GM23338 (cell line): ENCODE data around the gene COBLL1. TPM values are rescaled to one million over a fixed set of nuclear protein-coding genes. Genes with fewer than 3 reads are reported as not detected.

ENCODE experiments used
- ATAC-seq: fragments of 200-7000 bp; cut with Tn5 transposase; 3 replicates; pipeline ENCODE4 v1.9.1; 2020
- DNase-seq: peaks from one replicate; pipeline ENCODE4 v3.0.0-alpha.2; 2015; ENCODE audit warnings: low spot score
- H2AFZ ChIP-seq: fragments of 200-600 bp; sonication (generic); 2 replicates; pipeline ENCODE4 v1.8.0; 2016; ENCODE audit warnings: antibody characterized with exemption, mild to moderate bottlenecking, moderate library complexity
- H3F3A ChIP-seq: fragments of 200-600 bp; sonication (generic); replicated peaks from 2 replicates; pipeline ENCODE4 v1.8.0; 2017; ENCODE audit warnings: antibody characterized with exemption, mixed run types, low read depth
- H3K27ac ChIP-seq: fragments of 200-600 bp; sonication (generic); 2 replicates; pipeline ENCODE4 v1.6.1; 2016; ENCODE audit warnings: low read depth
- H3K27me3 ChIP-seq: fragments of 200-600 bp; sonication (generic); 2 replicates; pipeline ENCODE4 v1.8.0; 2016; ENCODE audit warnings: mild to moderate bottlenecking, mixed run types, moderate library complexity; ENCODE audit not compliant: insufficient read depth
- H3K36me3 ChIP-seq: fragments of 200-600 bp; sonication (generic); 2 replicates; pipeline ENCODE4 v1.8.0; 2016; ENCODE audit warnings: mild to moderate bottlenecking; ENCODE audit not compliant: insufficient read depth
- H3K4me1 ChIP-seq: fragments of 200-600 bp; sonication (generic); 2 replicates; pipeline ENCODE4 v1.8.0; 2016; ENCODE audit warnings: mild to moderate bottlenecking, moderate library complexity; ENCODE audit not compliant: insufficient read depth
- H3K4me2 ChIP-seq: fragments of 200-600 bp; sonication (generic); 2 replicates; pipeline ENCODE4 v1.7.1; 2017; ENCODE audit warnings: mixed run types
- H3K4me3 ChIP-seq: fragments of 200-600 bp; sonication (generic); 2 replicates; pipeline ENCODE4 v1.6.1; 2016; ENCODE audit warnings: mixed run types
- H3K79me2 ChIP-seq: fragments of 200-600 bp; sonication (generic); replicated peaks from 2 replicates; pipeline ENCODE4 v1.8.0; 2017; ENCODE audit warnings: mild to moderate bottlenecking; ENCODE audit not compliant: insufficient read depth
- H3K9me2 ChIP-seq: fragments of 200-600 bp; sonication (generic); 2 replicates; pipeline ENCODE4 v1.8.0; 2017; ENCODE audit not compliant: insufficient read depth
- H4K20me1 ChIP-seq: fragments of 200-600 bp; sonication (generic); replicated peaks from 2 replicates; pipeline ENCODE4 v1.8.0; 2017; ENCODE audit warnings: mild to moderate bottlenecking; ENCODE audit not compliant: insufficient read depth
- H3K27ac Mint-ChIP-seq: 2 replicates; pipeline ENCODE4 v1.8.0; 2020; ENCODE audit warnings: inconsistent platforms, mild to moderate bottlenecking, moderate library complexity, mixed read lengths
- H3K27me3 Mint-ChIP-seq: 3 replicates; pipeline ENCODE4 v1.8.0; 2022; ENCODE audit warnings: low read depth, mild to moderate bottlenecking, moderate library complexity, mixed read lengths, inconsistent platforms; ENCODE audit not compliant: insufficient read depth, poor library complexity
- H3K36me3 Mint-ChIP-seq: 3 replicates; pipeline ENCODE4 v1.8.0; 2021; ENCODE audit warnings: low read depth, mild to moderate bottlenecking, inconsistent platforms, moderate library complexity, mixed read lengths
- H3K4me1 Mint-ChIP-seq: 3 replicates; pipeline ENCODE4 v1.8.0; 2020; ENCODE audit warnings: mild to moderate bottlenecking, inconsistent platforms, mixed read lengths
- H3K4me3 Mint-ChIP-seq: 3 replicates; pipeline ENCODE4 v1.8.0; 2021; ENCODE audit warnings: moderate library complexity, mild to moderate bottlenecking, inconsistent platforms, mixed read lengths
- H3K9me3 Mint-ChIP-seq: 3 replicates; pipeline ENCODE4 v1.8.0; 2020; ENCODE audit warnings: moderate library complexity, mild to moderate bottlenecking, inconsistent platforms, mixed read lengths
- CREB1 ChIP-seq: fragments of 250-450 bp; sonication (Bioruptor Pico); IDR thresholded peaks from 2 replicates; pipeline ENCODE4 v1.5.0; 2020; ENCODE audit warnings: low read depth, mild to moderate bottlenecking, moderate library complexity
- ETS1 ChIP-seq: IDR thresholded peaks from 2 replicates; pipeline ENCODE4 v1.6.1; 2016; ENCODE audit warnings: antibody characterized with exemption
- EZH2 ChIP-seq: fragments of 200-600 bp; sonication (generic); IDR thresholded peaks from one replicate; pipeline ENCODE4 v1.8.0; 2017; ENCODE audit warnings: antibody characterized with exemption, mild to moderate bottlenecking, low read depth; ENCODE audit not compliant: unreplicated experiment
- EZH2phosphoT487 ChIP-seq: fragments of 200-600 bp; sonication (generic); IDR thresholded peaks from one replicate; pipeline ENCODE4 v1.8.1; 2018; ENCODE audit warnings: antibody characterized with exemption; ENCODE audit not compliant: unreplicated experiment
- JUNB ChIP-seq: IDR thresholded peaks from one replicate; pipeline ENCODE4 v1.6.1; 2016; ENCODE audit warnings: antibody characterized with exemption; ENCODE audit not compliant: unreplicated experiment
- NANOG ChIP-seq: IDR thresholded peaks from 2 replicates; pipeline ENCODE4 v1.6.1; 2016; ENCODE audit warnings: antibody characterized with exemption, borderline replicate concordance
- POLR2AphosphoS5 ChIP-seq: IDR thresholded peaks from 2 replicates; pipeline ENCODE4 v1.6.1; 2016; ENCODE audit warnings: antibody characterized with exemption, low read depth
- REST ChIP-seq: IDR thresholded peaks from one replicate; pipeline ENCODE4 v1.6.1; 2018; ENCODE audit warnings: antibody characterized with exemption; ENCODE audit not compliant: unreplicated experiment
- STAT1 ChIP-seq: IDR thresholded peaks from one replicate; pipeline ENCODE4 v1.6.1; 2016; ENCODE audit warnings: antibody characterized with exemption; ENCODE audit not compliant: unreplicated experiment
- ZNF114 ChIP-seq: fragments of 250-450 bp; sonication (Bioruptor Pico); IDR thresholded peaks from 2 replicates; pipeline ENCODE4 v1.5.0; 2020; ENCODE audit warnings: mild to moderate bottlenecking, moderate library complexity
- ZNF331 ChIP-seq: fragments of 250-450 bp; sonication (Bioruptor Pico); IDR thresholded peaks from 2 replicates; pipeline ENCODE4 v1.5.0; 2020; ENCODE audit warnings: low read depth, mild to moderate bottlenecking, moderate library complexity
- polyA plus RNA-seq: library from polyadenylated mRNA; unstranded; fragments of >200 nt; fragmentation: Nextera tagmentation; extraction: Ambion mirVana; gene quantifications from 2 replicates; pipeline ENCODE4 v1.2.1, GENCODE V29; 2016
- total RNA-seq: library from RNA; depleted of rRNA; stranded (reverse); fragments of >200 nt; shearing (Covaris generic); gene quantifications from 2 replicates; pipeline ENCODE4 v1.2.3, GENCODE V29; 2014
- TF ChIP-seq, protein P1 (sequence below), 2 experiments: fragments of 200-600 bp in 1 of 2; sonication (generic) in 1 of 2; conservative IDR thresholded peaks; 2 replicates each; pipeline versions ENCODE4 v1.5.1 to v1.6.1; 2016 to 2017; ENCODE audit warnings: antibody characterized with exemption in 2 of 2, low read depth in 2 of 2, mild to moderate bottlenecking in 2 of 2, moderate library complexity in 1 of 2
- TF ChIP-seq, protein P2 (sequence below): fragments of 250-450 bp; sonication (Bioruptor Pico); IDR thresholded peaks from 2 replicates; pipeline ENCODE4 v1.5.0; 2020; ENCODE audit warnings: mild to moderate bottlenecking, moderate library complexity

Gene COBLL1
- total and polyA plus RNA-seq, 2 experiments from 2014 or later = 2.9 to 7.4 TPM

DNA sequence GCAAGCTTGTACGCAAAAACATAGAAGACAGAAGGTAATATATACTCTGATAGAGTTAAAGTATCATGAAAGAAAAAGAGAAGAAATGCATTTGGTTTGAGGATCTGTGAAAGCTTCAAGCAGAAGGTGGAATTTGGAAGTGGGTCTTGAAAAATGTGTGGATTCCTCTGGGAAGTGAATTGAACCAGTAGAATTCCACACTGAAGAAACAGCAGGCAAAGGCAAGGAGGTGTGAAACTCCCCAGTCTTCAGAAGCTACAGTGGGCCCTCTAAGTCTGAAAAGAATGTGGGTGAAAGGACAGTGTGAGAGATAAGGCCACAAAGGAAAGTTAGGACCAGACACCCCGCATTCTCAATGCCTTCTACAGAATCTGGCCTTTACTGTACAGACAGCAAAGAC lies 25.6 kb downstream of the COBLL1 start:
- 0 out of 2 replicates have a peak, but pooled peaks cover 3% of the 10 kb centered on the region for H4K20me1 ChIP-seq
- no peak for DNase-seq
- H3K36me3 Mint-ChIP-seq = no peaks in the 10 kb centered on the region

More for the DNA sequence above, 25.6 kb downstream of the COBLL1 start:
- H2AFZ ChIP-seq = no peak overlapping the region
- H3K4me2 ChIP-seq = no peak overlapping the region
- no peak overlapping the region for H3K4me3 ChIP-seq
- no peaks in the 10 kb centered on the region for H3K4me1 ChIP-seq
- Mint-ChIP-seq H3K9me3 (no peaks in the 10 kb centered on the region), H3K4me1 (no peaks in the 10 kb centered on the region), H3K27ac (no peak overlapping the region), H3K27me3 (peaks cover 1% of the 10 kb centered on the region), H3K4me3 (no peak overlapping the region)
- H3K36me3 ChIP-seq = no peaks in the 10 kb centered on the region
- 0 out of 2 replicates have a peak, but pooled peaks cover 3% of the 10 kb centered on the region for H3K9me2 ChIP-seq
- ATAC-seq = no peak
- H3K27ac ChIP-seq = no peak overlapping the region
- no peaks in the 10 kb centered on the region for H3F3A ChIP-seq
- TF ChIP-seq STAT1 (no peak), POLR2AphosphoS5 (no peak), ZNF331 (CRISPR knock-in tag) (no peak), EZH2 (no peak), CREB1 (CRISPR knock-in tag) (no peak), REST (no peak), EZH2phosphoT487 (no peak), JUNB (no peak), ZNF114 (CRISPR knock-in tag) (no peak), ETS1 (no peak), NANOG (no peak)
- TF ChIP-seq, protein P1, sequence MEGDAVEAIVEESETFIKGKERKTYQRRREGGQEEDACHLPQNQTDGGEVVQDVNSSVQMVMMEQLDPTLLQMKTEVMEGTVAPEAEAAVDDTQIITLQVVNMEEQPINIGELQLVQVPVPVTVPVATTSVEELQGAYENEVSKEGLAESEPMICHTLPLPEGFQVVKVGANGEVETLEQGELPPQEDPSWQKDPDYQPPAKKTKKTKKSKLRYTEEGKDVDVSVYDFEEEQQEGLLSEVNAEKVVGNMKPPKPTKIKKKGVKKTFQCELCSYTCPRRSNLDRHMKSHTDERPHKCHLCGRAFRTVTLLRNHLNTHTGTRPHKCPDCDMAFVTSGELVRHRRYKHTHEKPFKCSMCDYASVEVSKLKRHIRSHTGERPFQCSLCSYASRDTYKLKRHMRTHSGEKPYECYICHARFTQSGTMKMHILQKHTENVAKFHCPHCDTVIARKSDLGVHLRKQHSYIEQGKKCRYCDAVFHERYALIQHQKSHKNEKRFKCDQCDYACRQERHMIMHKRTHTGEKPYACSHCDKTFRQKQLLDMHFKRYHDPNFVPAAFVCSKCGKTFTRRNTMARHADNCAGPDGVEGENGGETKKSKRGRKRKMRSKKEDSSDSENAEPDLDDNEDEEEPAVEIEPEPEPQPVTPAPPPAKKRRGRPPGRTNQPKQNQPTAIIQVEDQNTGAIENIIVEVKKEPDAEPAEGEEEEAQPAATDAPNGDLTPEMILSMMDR (conservative IDR thresholded peaks at IDR 0.05; ENCODE audit: low read depth in 2 of 2) = no peak
- TF ChIP-seq, protein P2, sequence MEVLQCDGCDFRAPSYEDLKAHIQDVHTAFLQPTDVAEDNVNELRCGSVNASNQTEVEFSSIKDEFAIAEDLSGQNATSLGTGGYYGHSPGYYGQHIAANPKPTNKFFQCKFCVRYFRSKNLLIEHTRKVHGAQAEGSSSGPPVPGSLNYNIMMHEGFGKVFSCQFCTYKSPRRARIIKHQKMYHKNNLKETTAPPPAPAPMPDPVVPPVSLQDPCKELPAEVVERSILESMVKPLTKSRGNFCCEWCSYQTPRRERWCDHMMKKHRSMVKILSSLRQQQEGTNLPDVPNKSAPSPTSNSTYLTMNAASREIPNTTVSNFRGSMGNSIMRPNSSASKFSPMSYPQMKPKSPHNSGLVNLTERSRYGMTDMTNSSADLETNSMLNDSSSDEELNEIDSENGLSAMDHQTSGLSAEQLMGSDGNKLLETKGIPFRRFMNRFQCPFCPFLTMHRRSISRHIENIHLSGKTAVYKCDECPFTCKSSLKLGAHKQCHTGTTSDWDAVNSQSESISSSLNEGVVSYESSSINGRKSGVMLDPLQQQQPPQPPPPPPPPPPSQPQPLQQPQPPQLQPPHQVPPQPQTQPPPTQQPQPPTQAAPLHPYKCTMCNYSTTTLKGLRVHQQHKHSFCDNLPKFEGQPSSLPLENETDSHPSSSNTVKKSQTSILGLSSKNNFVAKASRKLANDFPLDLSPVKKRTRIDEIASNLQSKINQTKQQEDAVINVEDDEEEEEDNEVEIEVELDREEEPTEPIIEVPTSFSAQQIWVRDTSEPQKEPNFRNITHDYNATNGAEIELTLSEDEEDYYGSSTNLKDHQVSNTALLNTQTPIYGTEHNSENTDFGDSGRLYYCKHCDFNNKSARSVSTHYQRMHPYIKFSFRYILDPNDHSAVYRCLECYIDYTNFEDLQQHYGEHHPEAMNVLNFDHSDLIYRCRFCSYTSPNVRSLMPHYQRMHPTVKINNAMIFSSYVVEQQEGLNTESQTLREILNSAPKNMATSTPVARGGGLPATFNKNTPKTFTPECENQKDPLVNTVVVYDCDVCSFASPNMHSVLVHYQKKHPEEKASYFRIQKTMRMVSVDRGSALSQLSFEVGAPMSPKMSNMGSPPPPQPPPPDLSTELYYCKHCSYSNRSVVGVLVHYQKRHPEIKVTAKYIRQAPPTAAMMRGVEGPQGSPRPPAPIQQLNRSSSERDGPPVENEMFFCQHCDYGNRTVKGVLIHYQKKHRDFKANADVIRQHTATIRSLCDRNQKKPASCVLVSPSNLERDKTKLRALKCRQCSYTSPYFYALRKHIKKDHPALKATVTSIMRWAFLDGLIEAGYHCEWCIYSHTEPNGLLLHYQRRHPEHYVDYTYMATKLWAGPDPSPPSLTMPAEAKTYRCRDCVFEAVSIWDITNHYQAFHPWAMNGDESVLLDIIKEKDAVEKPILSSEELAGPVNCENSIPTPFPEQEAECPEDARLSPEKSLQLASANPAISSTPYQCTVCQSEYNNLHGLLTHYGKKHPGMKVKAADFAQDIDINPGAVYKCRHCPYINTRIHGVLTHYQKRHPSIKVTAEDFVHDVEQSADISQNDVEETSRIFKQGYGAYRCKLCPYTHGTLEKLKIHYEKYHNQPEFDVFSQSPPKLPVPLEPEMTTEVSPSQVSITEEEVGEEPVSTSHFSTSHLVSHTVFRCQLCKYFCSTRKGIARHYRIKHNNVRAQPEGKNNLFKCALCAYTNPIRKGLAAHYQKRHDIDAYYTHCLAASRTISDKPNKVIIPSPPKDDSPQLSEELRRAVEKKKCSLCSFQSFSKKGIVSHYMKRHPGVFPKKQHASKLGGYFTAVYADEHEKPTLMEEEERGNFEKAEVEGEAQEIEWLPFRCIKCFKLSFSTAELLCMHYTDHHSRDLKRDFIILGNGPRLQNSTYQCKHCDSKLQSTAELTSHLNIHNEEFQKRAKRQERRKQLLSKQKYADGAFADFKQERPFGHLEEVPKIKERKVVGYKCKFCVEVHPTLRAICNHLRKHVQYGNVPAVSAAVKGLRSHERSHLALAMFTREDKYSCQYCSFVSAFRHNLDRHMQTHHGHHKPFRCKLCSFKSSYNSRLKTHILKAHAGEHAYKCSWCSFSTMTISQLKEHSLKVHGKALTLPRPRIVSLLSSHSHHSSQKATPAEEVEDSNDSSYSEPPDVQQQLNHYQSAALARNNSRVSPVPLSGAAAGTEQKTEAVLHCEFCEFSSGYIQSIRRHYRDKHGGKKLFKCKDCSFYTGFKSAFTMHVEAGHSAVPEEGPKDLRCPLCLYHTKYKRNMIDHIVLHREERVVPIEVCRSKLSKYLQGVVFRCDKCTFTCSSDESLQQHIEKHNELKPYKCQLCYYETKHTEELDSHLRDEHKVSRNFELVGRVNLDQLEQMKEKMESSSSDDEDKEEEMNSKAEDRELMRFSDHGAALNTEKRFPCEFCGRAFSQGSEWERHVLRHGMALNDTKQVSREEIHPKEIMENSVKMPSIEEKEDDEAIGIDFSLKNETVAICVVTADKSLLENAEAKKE (CRISPR knock-in tag) = no peak
- no peaks in the 10 kb centered on the region for H3K27me3 ChIP-seq
- no peaks in the 10 kb centered on the region for H3K79me2 ChIP-seq
